Activated T-helper 9 cell treated with anti-CD3 and anti-CD28 coated beads, Interleukin-2, amount 50 U/mL, for 16 hours (primary cell): ENCODE data around the gene ODC1.

ENCODE experiments used
- DNase-seq: peaks from one replicate; pipeline ENCODE4 v3.0.0-alpha.2; 2020; ENCODE audit warnings: low read depth

The ODC1 gene

GRCh38 chr2:10400002-10400401 lies 48.1 kb downstream of the ODC1 start:
- no peak for DNase-seq

- DNase-seq = no peak
Observed at GRCh38 chr2:10399358-10399757, 48.8 kb downstream of the ODC1 start.

GRCh38 chr2:10398496-10398895 lies 49.6 kb downstream of the ODC1 start:
- no peak for DNase-seq

- DNase-seq = no peak
Observed at GRCh38 chr2:10397878-10398277, 50.2 kb downstream of the ODC1 start.

GRCh38 chr2:10397297-10397875 lies 50.7 kb downstream of the ODC1 start:
- no peak for DNase-seq

- DNase-seq = no peak
Observed at GRCh38 chr2:10396464-10396863, 51.7 kb downstream of the ODC1 start.

GRCh38 chr2:10395893-10396292 lies 52.2 kb downstream of the ODC1 start:
- no peak for DNase-seq

- DNase-seq = no peak
Observed at GRCh38 chr2:10393640-10393982, 54.5 kb downstream of the ODC1 start.

GRCh38 chr2:10392951-10393639 lies 55.0 kb downstream of the ODC1 start:
- no peak for DNase-seq

GRCh38 chr2:10392548-10392947 lies 55.6 kb downstream of the ODC1 start:
- no peak for DNase-seq

- DNase-seq = no peak
Observed at GRCh38 chr2:10392100-10392499, 56.0 kb downstream of the ODC1 start.

- no peak for DNase-seq
Observed at GRCh38 chr2:10390369-10390801, 57.7 kb downstream of the ODC1 start.
